Vagina (tissue), 2 donors: ENCODE results near the gene EML6.
"Not testable (repeated sequence)": the region's sequence is repeated elsewhere in the genome, so short reads cannot be mapped to it uniquely, and the experiment has no call there.

ENCODE experiments used
- CTCF ChIP-seq, 3 experiments: fragments of 450-650 bp in 2 of 3; fragments of 200-600 bp in 1 of 3; sonication (generic) in 1 of 3; IDR thresholded peaks; one replicate each; pipeline ENCODE4 v1.5.1; 2017 to 2019; ENCODE audit warnings: antibody characterized with exemption in 3 of 3, mild to moderate bottlenecking in 2 of 3, moderate library complexity in 2 of 3
- POLR2A ChIP-seq, 2 donors: fragments of 450-650 bp; IDR thresholded peaks; one replicate each; pipeline ENCODE4 v1.6.1; 2017; ENCODE audit warnings: antibody characterized with exemption in 2 of 2, mild to moderate bottlenecking in 2 of 2, moderate library complexity in 2 of 2

DNA sequence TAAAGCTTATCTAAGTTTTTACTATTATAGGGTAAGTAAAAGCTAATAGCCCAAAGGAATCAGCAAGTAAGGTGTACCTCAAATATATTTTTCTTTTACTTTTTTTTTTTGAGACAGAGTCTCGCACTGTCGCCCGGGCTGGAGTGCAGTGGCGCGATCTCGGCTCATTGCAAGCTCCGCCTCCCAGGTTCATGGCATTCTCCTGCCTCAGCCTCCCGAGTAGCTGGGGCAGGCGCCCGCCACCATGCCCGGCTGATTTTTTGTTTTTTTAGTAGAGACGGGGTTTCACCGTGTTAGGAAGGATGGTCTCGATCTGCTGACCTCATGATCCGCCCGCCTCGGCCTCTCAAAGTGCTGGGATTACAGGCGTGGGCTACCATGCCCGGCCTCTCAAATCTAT, 267.2 kb downstream of the EML6 start:
- not testable (repeated sequence) for TF ChIP-seq CTCF, POLR2A (IDR thresholded peaks at IDR 0.05)
